Activated CD4-positive, alpha-beta T cell treated with anti-CD3 and anti-CD28 coated beads, Interleukin-2, amount 10 ng/mL, durations not matched to agents 24 days and 14 days (primary cell): ENCODE measurements around the gene POLR1B. TPM values are rescaled to one million over a fixed set of nuclear protein-coding genes. Genes with fewer than 3 reads are reported as not detected.

Experiments used
- DNase-seq: peaks from one replicate; pipeline ENCODE4 v3.0.0; 2022
- H3K27ac Mint-ChIP-seq: one replicate; pipeline ENCODE4 v1.8.0; 2022; ENCODE audit warnings: mild to moderate bottlenecking, mixed read lengths
- H3K27me3 Mint-ChIP-seq: one replicate; pipeline ENCODE4 v1.8.0; 2022; ENCODE audit warnings: mixed read lengths
- H3K36me3 Mint-ChIP-seq: one replicate; pipeline ENCODE4 v1.8.0; 2022; ENCODE audit warnings: low read depth, mild to moderate bottlenecking, mixed read lengths
- H3K4me1 Mint-ChIP-seq: one replicate; pipeline ENCODE4 v1.8.0; 2021; ENCODE audit warnings: mixed read lengths
- H3K4me3 Mint-ChIP-seq: one replicate; pipeline ENCODE4 v1.8.0; 2022; ENCODE audit warnings: mild to moderate bottlenecking, moderate library complexity, mixed read lengths
- H3K9me3 Mint-ChIP-seq: one replicate; pipeline ENCODE4 v1.8.0; 2021; ENCODE audit warnings: mixed read lengths
- intact Hi-C: fragments of 100-400 bp; cut with micrococcal nuclease; formaldehyde crosslinking; loops from one replicate; pipeline ENCODE4 v1.15.1; 2023
- total RNA-seq: library from RNA; stranded (reverse); gene quantifications from 2 replicates; pipeline ENCODE4 v1.2.3, GENCODE V29; 2022

POLR1B gene
- total RNA-seq, 1 donor from 2014 or later, result 71.9 TPM

- Mint-ChIP-seq H3K27ac (no peak overlapping the region), H3K36me3 (no peaks in the 10 kb centered on the region), H3K4me1 (peaks cover 33% of the 10 kb centered on the region), H3K9me3 (no peaks in the 10 kb centered on the region), H3K27me3 (no peaks in the 10 kb centered on the region), H3K4me3 (no peak overlapping the region)
- no peak for DNase-seq
- intact Hi-C loops, result loop anchor here (10.0 kb wide), 1 partner anchor 323 kb away; no protein-coding TSS in a partner anchor
These were observed 79.7 kb downstream of the POLR1B start for GRCh38 chr2:112621790-112622527.

- Mint-ChIP-seq H3K27me3 (no peaks in the 10 kb centered on the region), H3K9me3 (no peaks in the 10 kb centered on the region), H3K4me1 (peaks cover 38% of the 10 kb centered on the region), H3K36me3 (no peaks in the 10 kb centered on the region), H3K27ac (no peak overlapping the region), H3K4me3 (no peak overlapping the region)
- no peak for DNase-seq
- intact Hi-C loops, result loop anchor here (10.0 kb wide), 1 partner anchor 322 kb away; no protein-coding TSS in a partner anchor
These were observed 80.2 kb downstream of the POLR1B start for GRCh38 chr2:112622528-112622849.

GRCh38 chr2:112623913-112624777, 81.9 kb downstream of the POLR1B start:
- peak overlapping the region; percentile 75 for H3K27ac Mint-ChIP-seq
- peak; percentile 93 for DNase-seq
- H3K36me3 Mint-ChIP-seq, result peaks cover 1% of the 10 kb centered on the region
- H3K4me3 Mint-ChIP-seq, result peak overlapping the region; percentile 49
- intact Hi-C loops, result loop anchor here (10.0 kb wide), 1 partner anchor 321 kb away; no protein-coding TSS in a partner anchor
- H3K9me3 Mint-ChIP-seq, result no peaks in the 10 kb centered on the region
- peaks cover 51% of the 10 kb centered on the region for H3K4me1 Mint-ChIP-seq
- H3K27me3 Mint-ChIP-seq, result no peaks in the 10 kb centered on the region

GRCh38 chr2:112625474-112626114, 83.3 kb downstream of the POLR1B start:
- peak overlapping the region; percentile 56 for H3K27ac Mint-ChIP-seq
- peaks cover 65% of the 10 kb centered on the region for H3K4me1 Mint-ChIP-seq
- H3K27me3 Mint-ChIP-seq, result no peaks in the 10 kb centered on the region
- no peak overlapping the region for H3K4me3 Mint-ChIP-seq
- H3K9me3 Mint-ChIP-seq, result no peaks in the 10 kb centered on the region
- DNase-seq, result no peak
- intact Hi-C loops, result loop anchor here (1.0 to 10.0 kb wide), 6 partner anchors 20 to 319 kb away; partner anchors contain the start of genes CHCHD5 and SLC20A1
- peaks cover 1% of the 10 kb centered on the region for H3K36me3 Mint-ChIP-seq

GRCh38 chr2:112626604-112627059, 84.4 kb downstream of the POLR1B start:
- peak overlapping the region; percentile 90 for H3K27ac Mint-ChIP-seq
- H3K9me3 Mint-ChIP-seq, result no peaks in the 10 kb centered on the region
- intact Hi-C loops, result loop anchor here (1.0 to 10.0 kb wide), 7 partner anchors 19 to 318 kb away; partner anchors contain the start of genes CHCHD5 and SLC20A1
- H3K4me3 Mint-ChIP-seq, result peak overlapping the region; percentile 56
- peak; percentile 89 for DNase-seq
- H3K36me3 Mint-ChIP-seq, result peaks cover 1% of the 10 kb centered on the region
- H3K4me1 Mint-ChIP-seq, result peaks cover 74% of the 10 kb centered on the region
- H3K27me3 Mint-ChIP-seq, result no peaks in the 10 kb centered on the region

Other genes with a start within 250 kb of the POLR1B start
- gene RGPD8, start 108.8 kb upstream of the POLR1B start, total RNA-seq, result 13.9 and 15.6 TPM in 2 replicates
- 44.6 and 48.5 TPM in 2 replicates for gene TTL, start 60.3 kb upstream of the POLR1B start, total RNA-seq
- 36.4 and 37.6 TPM in 2 replicates for gene CHCHD5, start 42.1 kb downstream of the POLR1B start, total RNA-seq
- 180 and 182 TPM in 2 replicates for gene SLC20A1, start 103.5 kb downstream of the POLR1B start, total RNA-seq
- gene NT5DC4, start 178.6 kb downstream of the POLR1B start, total RNA-seq, result 0.24 TPM in 1 of 2 replicates, not detected in the other
- 17.8 and 17.9 TPM in 2 replicates for gene CKAP2L, start 222.1 kb downstream of the POLR1B start, total RNA-seq
- 9.4 and 10.2 TPM in 2 replicates for gene IL1A, start 242.0 kb downstream of the POLR1B start, total RNA-seq